HCT116 (cell line): ENCODE results near the gene PRKCZ. TPM values are rescaled to one million over a fixed set of nuclear protein-coding genes. Genes with fewer than 3 reads are reported as not detected.

Experiments
- ATAC-seq: fragments of 200-7000 bp; cut with Tn5 transposase; 2 replicates; pipeline ENCODE4 v1.9.1; 2020; ENCODE audit warnings: mild to moderate bottlenecking, moderate library complexity
- BruUV-seq: library from RNA; stranded (reverse); fragments of 400-500 nt; replicated peaks from 2 replicates; lab custom pipeline; 2021; lab: Mats Ljungman, UMichigan
- CTCF ChIA-PET: fragments of 300-600 bp; sonication (Branson Sonifier 250); formaldehyde crosslinking; loops from one replicate; lab custom pipeline; 2021; ENCODE audit warnings: antibody characterized with exemption; lab: Charles Lee
- POLR2A ChIA-PET: fragments of 300-600, 350-600 bp; sonication (Branson Sonifier 250); formaldehyde crosslinking; loops from one replicate; lab custom pipeline; 2021; ENCODE audit warnings: antibody characterized with exemption; lab: Charles Lee
- RAD21 ChIA-PET, 2 experiments: fragments of 300-600 bp; sonication (Branson Sonifier 250); formaldehyde crosslinking; loops; one replicate each; lab custom pipeline; 2023; ENCODE audit warnings: low total read pairs in 2 of 2; ENCODE audit not compliant: uncharacterized antibody in 2 of 2, unreplicated experiment in 2 of 2, low non-redundant PET in 1 of 2; lab: Charles Lee
- DNase-seq: peaks from one replicate; pipeline ENCODE4 v3.0.0-alpha.2; 2010; ENCODE audit warnings: low read depth, low spot score
- H2AFZ ChIP-seq: fragments of 200-600 bp; shearing (Covaris generic), sonication (generic); 2 replicates; pipeline ENCODE4 v1.6.1; 2017; ENCODE audit warnings: low read depth, mixed run types, mixed read lengths, antibody characterized with exemption, low read length; ENCODE audit not compliant: poor library complexity, severe bottlenecking
- H3K27ac ChIP-seq: 2 replicates; pipeline ENCODE4 v1.5.1; 2012; ENCODE audit warnings: low read depth, low read length
- H3K27me3 ChIP-seq: fragments of 200-600 bp; sonication (generic); 2 replicates; pipeline ENCODE4 v1.6.1; 2016; ENCODE audit warnings: mixed run types, low read length, mixed read lengths; ENCODE audit not compliant: insufficient read depth
- H3K36me3 ChIP-seq, 2 experiments: fragments of 200-500 bp in 1 of 2; fragments of 200-600 bp in 1 of 2; sonication (Bioruptor generic) in 1 of 2; sonication (generic) in 1 of 2; 2 replicates each; pipeline versions ENCODE4 v1.5.1 to v1.6.1; 2014 to 2016; ENCODE audit warnings: low read length in 2 of 2, inconsistent platforms in 1 of 2, mixed read lengths in 1 of 2, mixed run types in 1 of 2; ENCODE audit not compliant: insufficient read depth in 2 of 2, control insufficient read depth in 1 of 2
- H3K4me1 ChIP-seq, 2 experiments: fragments of 200-600 bp in 1 of 2; sonication (generic) in 1 of 2; 2 replicates each; pipeline versions ENCODE4 v1.5.1 to v1.6.1; 2012 to 2017; ENCODE audit warnings: low read length in 2 of 2, inconsistent platforms in 1 of 2, mild to moderate bottlenecking in 1 of 2, mixed read lengths in 1 of 2, mixed run types in 1 of 2, moderate library complexity in 1 of 2; ENCODE audit not compliant: insufficient read depth in 2 of 2, control insufficient read depth in 1 of 2
- H3K4me2 ChIP-seq: fragments of 200-600 bp; sonication (generic); 2 replicates; pipeline ENCODE4 v1.6.1; 2017; ENCODE audit warnings: mixed run types, low read length, mixed read lengths
- H3K4me3 ChIP-seq, 2 experiments: fragments of 200-600 bp in 1 of 2; sonication (generic) in 1 of 2; replicated peaks in 1 of 2; 2 replicates each; pipeline ENCODE4 v1.5.1; 2011 to 2016; ENCODE audit warnings: low read length in 2 of 2, control low read depth in 1 of 2, low read depth in 1 of 2, mild to moderate bottlenecking in 1 of 2, mixed read lengths in 1 of 2, mixed run types in 1 of 2
- H3K79me2 ChIP-seq: fragments of 200-600 bp; sonication (generic); 2 replicates; pipeline ENCODE4 v1.6.1; 2017; ENCODE audit warnings: mild to moderate bottlenecking, mixed run types, low read length, moderate library complexity, mixed read lengths; ENCODE audit not compliant: insufficient read depth
- H3K9ac ChIP-seq: fragments of 200-600 bp; sonication (generic); 2 replicates; pipeline ENCODE4 v1.6.1; 2016; ENCODE audit warnings: low read length, mixed read lengths
- H3K9me2 ChIP-seq: fragments of 200-600 bp; sonication (generic), shearing (Covaris generic); 2 replicates; pipeline ENCODE4 v1.6.1; 2017; ENCODE audit warnings: mixed run types, mild to moderate bottlenecking, moderate library complexity; ENCODE audit not compliant: insufficient read depth
- H3K9me3 ChIP-seq, 2 experiments: fragments of 200-500 bp in 1 of 2; fragments of 200-600 bp in 1 of 2; sonication (Bioruptor generic) in 1 of 2; sonication (generic) in 1 of 2; 2 replicates each; pipeline ENCODE4 v1.6.1; 2014 to 2017; ENCODE audit warnings: low read length in 2 of 2, mixed read lengths in 2 of 2, inconsistent platforms in 1 of 2, low read depth in 1 of 2, mild to moderate bottlenecking in 1 of 2, mixed run types in 1 of 2, moderate library complexity in 1 of 2; ENCODE audit not compliant: control insufficient read depth in 1 of 2, insufficient read depth in 1 of 2
- H4K20me1 ChIP-seq: fragments of 200-600 bp; sonication (generic), shearing (Covaris generic); 2 replicates; pipeline ENCODE4 v1.6.1; 2017; ENCODE audit warnings: mixed run types, mild to moderate bottlenecking, moderate library complexity; ENCODE audit not compliant: insufficient read depth
- ATF3 ChIP-seq: IDR thresholded peaks from 2 replicates; pipeline ENCODE4 v1.6.1; 2012
- CBX3 ChIP-seq: IDR thresholded peaks from 2 replicates; pipeline ENCODE4 v1.6.1; 2012; ENCODE audit warnings: low read depth
- CEBPB ChIP-seq: IDR thresholded peaks from 2 replicates; pipeline ENCODE4 v1.6.1; 2012; ENCODE audit warnings: low read depth
- CTCF ChIP-seq, 3 experiments: fragments of 200-600 bp in 1 of 3; sonication (generic) in 1 of 3; IDR thresholded peaks in 2 of 3; conservative IDR thresholded peaks in 1 of 3; 2 replicates each; pipeline ENCODE4 v1.5.1; 2012 to 2017; ENCODE audit warnings: low read depth in 2 of 3, low read length in 2 of 3, antibody characterized with exemption in 1 of 3, borderline replicate concordance in 1 of 3, control low read depth in 1 of 3, mild to moderate bottlenecking in 1 of 3, mixed read lengths in 1 of 3, mixed run types in 1 of 3, moderate library complexity in 1 of 3; ENCODE audit not compliant: insufficient read depth in 1 of 3
- EGR1 ChIP-seq: IDR thresholded peaks from 2 replicates; pipeline ENCODE4 v1.6.1; 2012; ENCODE audit warnings: low read depth
- ELF1 ChIP-seq: IDR thresholded peaks from 2 replicates; pipeline ENCODE4 v1.6.1; 2012; ENCODE audit warnings: low read depth, borderline replicate concordance
- FOSL1 ChIP-seq: IDR thresholded peaks from 2 replicates; pipeline ENCODE4 v1.6.1; 2012; ENCODE audit warnings: low read depth
- MAX ChIP-seq: IDR thresholded peaks from 2 replicates; pipeline ENCODE4 v1.6.1; 2012
- POLR2AphosphoS5 ChIP-seq: IDR thresholded peaks from 2 replicates; pipeline ENCODE4 v1.6.1; 2011; ENCODE audit warnings: mild to moderate bottlenecking, low read depth, low read length, moderate library complexity
- RAD21 ChIP-seq: IDR thresholded peaks from 2 replicates; pipeline ENCODE4 v1.6.1; 2012; ENCODE audit warnings: low read depth, mild to moderate bottlenecking
- REST ChIP-seq: IDR thresholded peaks from 2 replicates; pipeline ENCODE4 v1.6.1; 2012; ENCODE audit warnings: low read depth
- SP1 ChIP-seq: IDR thresholded peaks from 2 replicates; pipeline ENCODE4 v1.6.1; 2012; ENCODE audit warnings: low read depth
- SRF ChIP-seq: IDR thresholded peaks from 2 replicates; pipeline ENCODE4 v1.6.1; 2012; ENCODE audit warnings: low read depth
- TCF7L2 ChIP-seq: IDR thresholded peaks from 2 replicates; pipeline ENCODE4 v1.7.0; 2011; ENCODE audit warnings: borderline replicate concordance, inconsistent platforms; ENCODE audit not compliant: insufficient read depth, insufficient read length; ENCODE audit errors: extremely low read depth
- YY1 ChIP-seq: IDR thresholded peaks from 2 replicates; pipeline ENCODE4 v1.6.1; 2011; ENCODE audit warnings: low read length, low read depth, moderate library complexity, mild to moderate bottlenecking; ENCODE audit not compliant: insufficient replicate concordance; ENCODE audit errors: extremely low read depth
- ZNF274 ChIP-seq: fragments of 200-500 bp; sonication (Bioruptor generic); IDR thresholded peaks from 2 replicates; pipeline ENCODE4 v1.6.1; 2014; ENCODE audit warnings: mild to moderate bottlenecking, low read depth, low read length, inconsistent platforms
- intact Hi-C: fragments of 100-400 bp; cut with micrococcal nuclease; formaldehyde crosslinking; loops from 2 replicates; pipeline ENCODE4 v1.10.0; 2022
- total RNA-seq: library from RNA; stranded (reverse); gene quantifications from one replicate; pipeline ENCODE4 v1.2.1, GENCODE V29; 2021; ENCODE audit not compliant: unreplicated experiment

Gene PRKCZ
- total RNA-seq, 1 experiment from 2014 or later, result 46.8 TPM

GRCh38 chr1:2025491-2025981 lies 24.7 kb upstream of the PRKCZ start:
- RAD21 ChIA-PET, result no interaction called here
- Histone ChIP-seq H3K9ac (no peak overlapping the region), H3K27me3 (no peaks in the 10 kb centered on the region), H3K4me1 (no peaks in the 10 kb centered on the region), H3K79me2 (no peaks in the 10 kb centered on the region), H4K20me1 (no peaks in the 10 kb centered on the region), H3K36me3 (no peaks in the 10 kb centered on the region), H3K4me2 (no peak overlapping the region), H3K4me3 (no peak overlapping the region), H3K27ac (no peak overlapping the region), H3K9me3 (no peaks in the 10 kb centered on the region), H2AFZ (no peak overlapping the region), H3K9me2 (no peaks in the 10 kb centered on the region)
- no peak for TF ChIP-seq CEBPB
- TF ChIP-seq ATF3, result no peak
- no peak for TF ChIP-seq REST
- TF ChIP-seq TCF7L2, result no peak
- TF ChIP-seq SP1, result no peak
- no peak for TF ChIP-seq RAD21
- no peak for TF ChIP-seq POLR2AphosphoS5
- TF ChIP-seq FOSL1, result no peak
- no peak for TF ChIP-seq MAX
- TF ChIP-seq EGR1, result no peak
- no peak for TF ChIP-seq ZNF274
- no peak for TF ChIP-seq YY1
- TF ChIP-seq CBX3, result no peak
- no peak for TF ChIP-seq ELF1
- TF ChIP-seq SRF, result no peak
- TF ChIP-seq CTCF (IDR thresholded peaks at IDR 0.05 in 2 of 3, conservative IDR thresholded peaks at IDR 0.05 in 1 of 3; ENCODE audit: borderline replicate concordance in 1 of 3, insufficient read depth in 1 of 3, low read depth in 2 of 3, low read length in 2 of 3), result no peak
- BruUV-seq, result no TSS peak
- intact Hi-C loops, result no loop called here
- DNase-seq (no peak), ATAC-seq (no peak)
- POLR2A ChIA-PET, result no interaction called here
- CTCF ChIA-PET, result no interaction called here
